Pancreas (tissue), 10 donors: ENCODE data around the gene CR1. TPM values are rescaled to one million over a fixed set of nuclear protein-coding genes. Genes with fewer than 3 reads are reported as not detected.
"Not testable (repeated sequence)": the region's sequence is repeated elsewhere in the genome, so short reads cannot be mapped to it uniquely, and the experiment has no call there.

ENCODE experiments used
- ATAC-seq, 4 donors: fragments of 200-7000 bp; cut with Tn5 transposase; one replicate each; pipeline versions ENCODE4 v1.8.0 to v1.9.1; 2020; ENCODE audit warnings: mild to moderate bottlenecking in 4 of 4, moderate library complexity in 4 of 4
- DNase-seq, 6 donors: peaks; one replicate each; pipeline ENCODE4 v3.0.0-alpha.2; 2020
- FAIRE-seq: peaks from 2 replicates; lab custom pipeline; 2012; peaks lifted over from hg19 to GRCh38; lab: Jason Lieb, UNC
- H3K27ac ChIP-seq, 4 donors: fragments of 200-600 bp; sonication (generic); 1 replicate in 3 of 4; 2 replicates in 1 of 4; pipeline versions ENCODE4 v1.5.0 to v1.8.0; 2020
- H3K27me3 ChIP-seq, 4 donors: fragments of 200-600 bp; one replicate each; pipeline ENCODE4 v1.8.0; 2021
- H3K36me3 ChIP-seq, 3 donors: fragments of 200-600 bp; sonication (generic) in 1 of 3; one replicate each; pipeline versions ENCODE4 v1.5.0 to v1.8.0; 2020 to 2021
- H3K4me1 ChIP-seq, 3 donors: fragments of 200-600 bp; one replicate each; pipeline ENCODE4 v1.8.0; 2021
- H3K4me3 ChIP-seq, 4 donors: fragments of 200-600 bp; sonication (generic) in 2 of 4; one replicate each; pipeline versions ENCODE4 v1.5.0 to v1.8.0; 2020 to 2021
- H3K9me3 ChIP-seq, 4 donors: fragments of 200-600 bp; one replicate each; pipeline ENCODE4 v1.8.0; 2021
- CTCF ChIP-seq, 4 donors: fragments of 200-600 bp; sonication (generic) in 3 of 4; IDR thresholded peaks; one replicate each; pipeline versions ENCODE4 v1.5.0 to v1.8.0; 2021; ENCODE audit warnings: antibody characterized with exemption in 4 of 4
- WGBS, 2 donors: extraction: QIAGEN DNeasy Blood & Tissue Kit; methylation state at CpG; one replicate each; pipeline ENCODE4 v1.1.7; 2013; 5-methylcytosine and 5-hydroxymethylcytosine counted together
- intact Hi-C, 3 donors: fragments of 100-400 bp; cut with DNase I; formaldehyde crosslinking; loops; one replicate each; pipeline versions ENCODE4 v1.11.1 to v1.14.2; 2022
- polyA plus RNA-seq, 2 donors: library from polyadenylated mRNA; stranded (reverse); fragments of 200-250 nt; gene quantifications; one replicate each; pipeline ENCODE4 v1.2.3, GENCODE V29; 2013
- total RNA-seq, 6 donors: library from RNA; stranded (reverse); fragmentation: NEBNext Ultra II Directional in 4 of 6; extraction: Animal tissue kit (Norgen Biotek cat#: 25700) in 4 of 6; gene quantifications; one replicate each; pipeline versions ENCODE4 v1.2.1 to v1.2.4, GENCODE V29; 2021 to 2023
- donor health status: healthy with polysubstance abuse.
- donor health status: DM: no; HTN: no; CAD: no; lungs with moderate emphysema.
- donor health status: DM: no; HTN: no; CAD: no.
- donor health status: control.
- donor health status: control.
- donor health status: Bipolar disorder and iron deficiency.
- donor health status: DM: yes; HTN: yes; CAD: no.
- donor health status: DM: no; HTN: no; CAD: no.
- donor health status: DM: no; HTN: no; CAD: no.
- donor health status: DM: yes; HTN: yes; CAD: no.

The CR1 gene
- total and polyA plus RNA-seq, 8 donors, result 0.05 to 4.7 (median 0.29) TPM

- DNase-seq, H3K9me3 ChIP-seq, FAIRE-seq, ATAC-seq, H3K27ac ChIP-seq, intact Hi-C loops, H3K27me3 ChIP-seq, H3K4me3 ChIP-seq, H3K36me3 ChIP-seq, H3K4me1 ChIP-seq: not testable (repeated sequence)
- 83 to 85% methylated on average over 4 of the region's 4 CpGs for WGBS, 2 donors
Measured at GRCh38 chr1:207690551-207690950, 194.6 kb downstream of the CR1 start.

GRCh38 chr1:207691010-207691409, 195.1 kb downstream of the CR1 start:
- Histone ChIP-seq H3K9me3 (peaks cover 0 to 3% (median 0%) of the 10 kb centered on the region in 4 donors), H3K4me1 (no peaks in the 10 kb centered on the region), H3K4me3 (no peak overlapping the region), H3K27me3 (no peaks in the 10 kb centered on the region), H3K36me3 (no peaks in the 10 kb centered on the region), H3K27ac (no peak overlapping the region)
- FAIRE-seq (no peak), DNase-seq (no peak), ATAC-seq (no peak)
- no peak for TF ChIP-seq CTCF (IDR thresholded peaks at IDR 0.05)
- intact Hi-C loops, result no loop called here

Other genes starting within 250 kb of the CR1 start
- 10 to 100 TPM in 5 of 6 donors, 1 to 10 TPM in 1; 8.6 to 25.7 (median 15.7) TPM for gene CD55, start 174.5 kb upstream of the CR1 start, total RNA-seq
- 10 to 100 TPM in 1 of 2 donors, 1 to 10 TPM in 1; 8.1 to 20.7 TPM for gene CD55, start 174.5 kb upstream of the CR1 start, polyA plus RNA-seq
- under 1 TPM in 5 of 6 donors, not detected in 1; 0.03 to 0.34 (median 0.14) TPM for gene CR2, start 41.8 kb upstream of the CR1 start, total RNA-seq
- under 1 TPM; 0.04 to 0.07 TPM for gene CR2, start 41.8 kb upstream of the CR1 start, polyA plus RNA-seq
- 1 to 10 TPM in 1 of 6 donors, not detected in 5; 1.3 TPM for gene CR1L, start 149.0 kb downstream of the CR1 start, total RNA-seq
- gene CR1L, start 149.0 kb downstream of the CR1 start, polyA plus RNA-seq, result not detected